ENCODE data around the gene GRIK3. TPM values are rescaled to one million over a fixed set of nuclear protein-coding genes. Genes with fewer than 3 reads are reported as not detected.

GRIK3 gene
- total and polyA plus RNA-seq, 3 donors from 2014 or later: 0.99 to 6.3 (median 3.1) TPM

DNA sequence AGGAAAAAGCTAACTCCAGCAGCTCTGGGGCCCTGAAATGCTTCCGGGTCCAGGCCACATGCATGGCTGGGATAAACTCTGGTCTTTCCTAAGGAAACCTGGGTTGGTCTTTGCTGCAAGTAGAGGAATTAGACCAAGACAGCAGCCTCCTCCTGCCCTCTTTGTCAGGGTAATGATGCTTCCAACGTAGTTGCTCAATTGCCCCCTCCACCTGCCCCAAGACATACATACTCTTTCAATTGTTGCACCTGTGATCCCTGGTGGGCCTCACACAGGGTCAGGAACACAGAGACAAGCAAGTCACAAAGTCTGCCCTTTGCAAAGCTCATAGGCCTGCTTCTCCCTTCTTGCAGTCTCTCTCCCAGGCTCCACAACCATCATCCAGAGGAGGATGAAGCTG, 41.9 kb upstream of the GRIK3 start:
- intact Hi-C loops (cut with DNase I; ENCODE audit: low total_unique reads): no loop called here
- DNase-seq: no peak
- 78 to 81% methylated on average over 2 of the region's 2 CpGs for WGBS, 2 donors
- Histone ChIP-seq H3K36me3 (ENCODE audit: low read depth, missing control alignments) (no peaks in the 10 kb centered on the region), H3K4me3 (no peak overlapping the region), H3K4me1 (no peaks in the 10 kb centered on the region), H3K27me3 (no peaks in the 10 kb centered on the region), H3K9me3 (no peaks in the 10 kb centered on the region), H3K27ac (no peak overlapping the region)
- TF ChIP-seq POLR2A (IDR thresholded peaks at IDR 0.05) (no peak), CTCF (IDR thresholded peaks at IDR 0.05) (no peak)

GRCh38 chr1:37073854-37074379, 39.6 kb upstream of the GRIK3 start:
- H3K27ac ChIP-seq: no peak overlapping the region
- 71 to 79% methylated on average over 9 of the region's 9 CpGs for WGBS, 2 donors
- no peaks in the 10 kb centered on the region for H3K9me3 ChIP-seq
- intact Hi-C loops (cut with DNase I; ENCODE audit: low total_unique reads): no loop called here
- no peak overlapping the region for H3K4me3 ChIP-seq
- no peak for DNase-seq
- TF ChIP-seq CTCF (IDR thresholded peaks at IDR 0.05): no peak
- no peak for TF ChIP-seq POLR2A (IDR thresholded peaks at IDR 0.05)
- no peaks in the 10 kb centered on the region for H3K4me1 ChIP-seq
- H3K27me3 ChIP-seq: no peaks in the 10 kb centered on the region
- no peaks in the 10 kb centered on the region for H3K36me3 ChIP-seq (ENCODE audit: low read depth, missing control alignments)

- Histone ChIP-seq H3K27me3 (no peaks in the 10 kb centered on the region), H3K4me1 (no peaks in the 10 kb centered on the region), H3K4me3 (no peak overlapping the region), H3K9me3 (no peaks in the 10 kb centered on the region), H3K36me3 (ENCODE audit: low read depth, missing control alignments) (no peaks in the 10 kb centered on the region), H3K27ac (no peak overlapping the region)
- intact Hi-C loops (cut with DNase I; ENCODE audit: low total_unique reads): no loop called here
- DNase-seq: no peak
- WGBS, 2 donors: 69 to 71% methylated on average over 9 of the region's 9 CpGs
- TF ChIP-seq CTCF (IDR thresholded peaks at IDR 0.05): no peak
- TF ChIP-seq POLR2A (IDR thresholded peaks at IDR 0.05): no peak
These were observed 39.0 kb upstream of the GRIK3 start for GRCh38 chr1:37073152-37073853.

- 77% methylated on average over 4 to 7 of the region's 7 CpGs for WGBS, 2 donors
- Histone ChIP-seq H3K27ac (no peak overlapping the region), H3K4me3 (no peak overlapping the region), H3K36me3 (ENCODE audit: low read depth, missing control alignments) (no peaks in the 10 kb centered on the region), H3K4me1 (no peaks in the 10 kb centered on the region), H3K9me3 (no peaks in the 10 kb centered on the region), H3K27me3 (no peaks in the 10 kb centered on the region)
- intact Hi-C loops (cut with DNase I; ENCODE audit: low total_unique reads): no loop called here
- no peak for TF ChIP-seq CTCF (IDR thresholded peaks at IDR 0.05)
- no peak for TF ChIP-seq POLR2A (IDR thresholded peaks at IDR 0.05)
- no peak for DNase-seq
These were observed 37.5 kb upstream of the GRIK3 start for GRCh38 chr1:37071829-37072228.

DNA sequence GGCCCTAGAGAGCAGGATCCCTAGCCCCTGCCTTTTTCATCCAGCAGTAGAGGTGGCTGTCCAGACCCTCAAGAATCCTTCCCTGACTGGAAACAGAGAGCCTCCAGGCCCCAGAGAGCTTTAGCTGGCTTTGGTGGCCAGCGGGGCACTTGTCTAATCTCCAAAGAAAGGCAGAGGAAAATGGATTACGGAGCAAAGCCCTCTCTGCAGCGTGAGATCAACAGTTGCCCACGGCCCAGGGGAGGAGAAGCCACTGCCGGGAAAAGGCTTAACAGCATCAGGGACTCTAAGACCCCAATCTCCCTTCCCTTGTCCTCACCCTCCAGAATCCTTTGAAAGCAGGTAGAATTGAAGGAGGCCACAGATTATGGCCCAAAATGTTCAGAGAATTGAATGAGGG, 35.8 kb upstream of the GRIK3 start:
- Histone ChIP-seq H3K9me3 (no peaks in the 10 kb centered on the region), H3K4me3 (no peak overlapping the region), H3K36me3 (ENCODE audit: low read depth, missing control alignments) (no peaks in the 10 kb centered on the region), H3K27ac (no peak overlapping the region), H3K27me3 (no peaks in the 10 kb centered on the region), H3K4me1 (no peaks in the 10 kb centered on the region)
- 81 to 88% methylated on average over 5 of the region's 5 CpGs for WGBS, 2 donors
- DNase-seq: no peak
- intact Hi-C loops (cut with DNase I; ENCODE audit: low total_unique reads): no loop called here
- no peak for TF ChIP-seq POLR2A (IDR thresholded peaks at IDR 0.05)
- no peak for TF ChIP-seq CTCF (IDR thresholded peaks at IDR 0.05)
